Measurements from ENCODE around the gene PHEX. TPM values are rescaled to one million over a fixed set of nuclear protein-coding genes. Genes with fewer than 3 reads are reported as not detected.

PHEX gene
- polyA plus RNA-seq, 1 experiment = 0.17 TPM

DNA sequence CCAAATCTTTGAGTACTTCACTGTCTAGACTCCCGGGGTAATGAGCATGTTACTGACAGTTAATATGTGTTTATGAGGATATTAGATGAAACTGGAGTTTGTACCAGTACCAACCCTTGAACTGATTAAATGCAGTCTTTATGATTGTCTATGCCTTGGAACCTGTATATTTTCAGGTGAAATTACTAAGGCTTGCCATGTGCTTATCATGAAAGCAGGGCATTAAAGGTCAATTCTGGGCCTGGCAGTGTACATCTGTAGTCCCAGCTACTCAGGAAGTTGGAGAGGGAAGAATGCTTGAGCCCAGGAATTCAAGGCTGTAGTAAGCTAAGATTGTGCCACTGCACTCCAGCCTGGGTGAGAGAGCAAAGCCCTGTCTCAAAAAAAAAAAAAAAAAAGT lies 27.6 kb downstream of the PHEX start:
- ChIA-PET POLR2A (no interaction called here), CTCF (no interaction called here)
- DNase-seq (ENCODE audit: low read depth) = no peak
- Histone ChIP-seq H3K4me3 (ENCODE audit: low read depth, low read length) (no peak overlapping the region), H3K27me3 (ENCODE audit: control insufficient read depth, insufficient read depth, low read length) (no peaks in the 10 kb centered on the region), H3K36me3 (ENCODE audit: control insufficient read depth, insufficient read depth, low read length) (no peaks in the 10 kb centered on the region)
- TF ChIP-seq, protein P1, sequence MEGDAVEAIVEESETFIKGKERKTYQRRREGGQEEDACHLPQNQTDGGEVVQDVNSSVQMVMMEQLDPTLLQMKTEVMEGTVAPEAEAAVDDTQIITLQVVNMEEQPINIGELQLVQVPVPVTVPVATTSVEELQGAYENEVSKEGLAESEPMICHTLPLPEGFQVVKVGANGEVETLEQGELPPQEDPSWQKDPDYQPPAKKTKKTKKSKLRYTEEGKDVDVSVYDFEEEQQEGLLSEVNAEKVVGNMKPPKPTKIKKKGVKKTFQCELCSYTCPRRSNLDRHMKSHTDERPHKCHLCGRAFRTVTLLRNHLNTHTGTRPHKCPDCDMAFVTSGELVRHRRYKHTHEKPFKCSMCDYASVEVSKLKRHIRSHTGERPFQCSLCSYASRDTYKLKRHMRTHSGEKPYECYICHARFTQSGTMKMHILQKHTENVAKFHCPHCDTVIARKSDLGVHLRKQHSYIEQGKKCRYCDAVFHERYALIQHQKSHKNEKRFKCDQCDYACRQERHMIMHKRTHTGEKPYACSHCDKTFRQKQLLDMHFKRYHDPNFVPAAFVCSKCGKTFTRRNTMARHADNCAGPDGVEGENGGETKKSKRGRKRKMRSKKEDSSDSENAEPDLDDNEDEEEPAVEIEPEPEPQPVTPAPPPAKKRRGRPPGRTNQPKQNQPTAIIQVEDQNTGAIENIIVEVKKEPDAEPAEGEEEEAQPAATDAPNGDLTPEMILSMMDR (IDR thresholded peaks at IDR 0.05; ENCODE audit: insufficient read depth, low read depth, low read length) = no peak

DNA sequence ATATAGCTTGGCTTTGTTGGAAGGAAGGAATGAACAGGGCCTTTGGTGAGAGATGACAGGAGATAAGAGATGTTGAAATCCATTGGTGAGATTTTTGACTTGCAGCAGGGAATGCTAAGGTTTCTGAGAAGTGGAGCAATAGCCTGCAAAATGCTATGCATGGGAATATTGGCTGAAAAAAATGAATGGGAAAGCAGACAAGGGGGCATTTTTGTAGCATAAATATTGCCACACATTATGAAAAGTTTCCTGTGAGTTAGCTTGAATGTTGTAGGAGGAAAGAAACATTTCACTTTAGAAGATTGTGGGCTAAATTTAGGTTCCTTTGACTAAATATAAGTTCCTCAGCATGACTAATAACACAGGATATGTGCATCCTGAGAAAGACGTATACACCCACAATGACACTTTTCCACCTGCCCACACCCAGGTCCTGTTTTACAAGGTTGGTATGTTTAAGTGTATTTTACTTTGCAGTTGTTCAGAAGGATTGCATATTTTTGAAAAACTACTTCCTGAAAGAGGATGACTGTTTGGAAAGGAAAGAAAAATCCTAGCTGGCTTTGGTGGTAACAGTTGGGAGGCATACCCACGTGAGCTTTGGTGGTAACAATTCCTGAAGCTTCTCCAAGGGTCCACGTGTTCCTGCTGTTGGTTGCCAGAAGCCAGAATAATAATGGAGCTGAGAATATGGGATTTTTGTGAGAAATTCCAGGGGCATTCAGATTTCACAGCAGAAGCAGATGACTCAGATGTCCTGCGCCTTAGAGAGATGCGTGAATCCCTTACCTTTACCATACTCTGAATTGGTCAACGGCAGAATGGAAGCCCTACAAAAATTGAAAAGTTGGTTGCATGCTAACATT lies 28.5 kb downstream of the PHEX start:
- H3K4me3 ChIP-seq (ENCODE audit: low read depth, low read length) = no peak overlapping the region
- no peaks in the 10 kb centered on the region for H3K36me3 ChIP-seq (ENCODE audit: control insufficient read depth, insufficient read depth, low read length)
- TF ChIP-seq, protein P1 (IDR thresholded peaks at IDR 0.05; ENCODE audit: insufficient read depth, low read depth, low read length) = no peak
- CTCF ChIA-PET = no interaction called here
- POLR2A ChIA-PET = no interaction called here
- H3K27me3 ChIP-seq (ENCODE audit: control insufficient read depth, insufficient read depth, low read length) = no peaks in the 10 kb centered on the region
- DNase-seq (ENCODE audit: low read depth) = no peak

DNA sequence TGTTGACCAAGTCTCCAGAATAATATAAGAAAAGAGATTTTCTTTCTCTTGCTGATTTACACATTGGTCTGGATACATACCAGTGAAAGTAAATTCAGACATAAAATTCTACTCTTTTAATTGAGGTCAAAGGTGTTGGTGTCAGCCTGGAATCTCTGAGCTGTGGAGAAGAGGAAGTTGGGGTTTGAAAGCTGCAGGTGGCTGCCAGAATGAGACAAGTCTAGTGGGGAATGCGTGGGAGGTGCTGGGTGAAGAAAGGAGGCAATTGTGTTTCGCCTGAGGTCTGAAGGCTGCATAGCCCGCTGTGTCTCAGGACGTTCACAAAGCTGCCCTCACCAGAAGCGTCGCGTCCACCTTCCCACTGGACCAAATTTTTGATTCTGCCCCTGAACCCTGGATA lies 31.2 kb downstream of the PHEX start:
- Histone ChIP-seq H3K36me3 (ENCODE audit: control insufficient read depth, insufficient read depth, low read length) (no peaks in the 10 kb centered on the region), H3K4me3 (ENCODE audit: low read depth, low read length) (no peak overlapping the region), H3K27me3 (ENCODE audit: control insufficient read depth, insufficient read depth, low read length) (no peaks in the 10 kb centered on the region)
- ChIA-PET CTCF (interaction anchor here (1.0 kb wide), 1 partner anchor 10 kb away, joined by 3 read pairs; no protein-coding TSS in a partner anchor), POLR2A (no interaction called here)
- DNase-seq (ENCODE audit: low read depth) = no peak
- TF ChIP-seq, protein P1 (IDR thresholded peaks at IDR 0.05; ENCODE audit: insufficient read depth, low read depth, low read length) = no peak

DNA sequence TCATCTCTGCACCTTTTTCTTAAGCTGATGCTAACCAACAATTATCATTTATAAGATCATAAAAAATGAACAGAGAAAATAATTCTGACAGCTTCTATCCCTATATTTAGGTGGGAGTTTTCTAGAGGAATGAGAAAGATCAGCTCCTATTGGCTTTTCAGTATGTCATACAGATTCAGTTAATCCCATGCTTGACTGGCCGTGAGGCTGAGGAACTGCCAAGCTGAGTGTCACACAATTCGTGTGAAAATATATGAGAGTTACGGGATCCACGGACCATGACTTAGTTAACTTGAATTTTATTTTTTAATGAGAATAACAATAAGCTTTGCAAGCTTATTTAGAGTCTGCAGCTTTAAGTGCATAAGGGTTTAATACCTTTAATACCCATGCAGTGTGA lies 37.5 kb downstream of the PHEX start:
- ChIA-PET CTCF (interaction anchor here (5.8 kb wide), 1 partner anchor 11 kb away, joined by 25 read pairs; no protein-coding TSS in a partner anchor), POLR2A (no interaction called here)
- TF ChIP-seq, protein P1 (IDR thresholded peaks at IDR 0.05; ENCODE audit: insufficient read depth, low read depth, low read length) = no peak
- DNase-seq (ENCODE audit: low read depth) = no peak
- no peaks in the 10 kb centered on the region for H3K36me3 ChIP-seq (ENCODE audit: control insufficient read depth, insufficient read depth, low read length)
- no peaks in the 10 kb centered on the region for H3K27me3 ChIP-seq (ENCODE audit: control insufficient read depth, insufficient read depth, low read length)
- H3K4me3 ChIP-seq (ENCODE audit: low read depth, low read length) = no peak overlapping the region

DNA sequence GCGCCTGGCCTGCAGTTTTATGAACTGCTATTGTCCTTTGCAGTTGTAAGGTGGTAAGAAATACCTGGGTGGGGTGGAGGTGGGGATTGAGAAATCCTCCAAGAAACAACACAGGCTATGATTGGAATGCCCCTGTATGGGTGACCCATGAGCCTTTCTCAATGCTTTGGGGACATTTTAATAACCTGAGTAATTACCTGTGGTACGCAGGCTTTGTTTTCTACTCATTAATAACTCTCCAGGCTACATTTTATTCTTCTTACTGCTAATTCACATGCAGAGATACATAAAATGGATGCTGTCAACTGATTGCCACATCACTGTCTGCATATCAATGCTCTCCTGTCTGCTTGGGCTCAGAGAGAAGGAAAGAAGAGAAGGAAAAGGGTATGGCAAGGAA lies 41.8 kb downstream of the PHEX start:
- TF ChIP-seq, protein P1 (IDR thresholded peaks at IDR 0.05; ENCODE audit: insufficient read depth, low read depth, low read length) = no peak
- CTCF ChIA-PET = no interaction called here
- no peak for DNase-seq (ENCODE audit: low read depth)
- H3K4me3 ChIP-seq (ENCODE audit: low read depth, low read length) = no peak overlapping the region
- H3K36me3 ChIP-seq (ENCODE audit: control insufficient read depth, insufficient read depth, low read length) = no peaks in the 10 kb centered on the region
- no peaks in the 10 kb centered on the region for H3K27me3 ChIP-seq (ENCODE audit: control insufficient read depth, insufficient read depth, low read length)
- POLR2A ChIA-PET = no interaction called here
